ENCODE data around the gene ANO7. TPM values are rescaled to one million over a fixed set of nuclear protein-coding genes. Genes with fewer than 3 reads are reported as not detected.

Gene ANO7
- total RNA-seq, 1 experiment from 2014 or later: 0.19 TPM

DNA sequence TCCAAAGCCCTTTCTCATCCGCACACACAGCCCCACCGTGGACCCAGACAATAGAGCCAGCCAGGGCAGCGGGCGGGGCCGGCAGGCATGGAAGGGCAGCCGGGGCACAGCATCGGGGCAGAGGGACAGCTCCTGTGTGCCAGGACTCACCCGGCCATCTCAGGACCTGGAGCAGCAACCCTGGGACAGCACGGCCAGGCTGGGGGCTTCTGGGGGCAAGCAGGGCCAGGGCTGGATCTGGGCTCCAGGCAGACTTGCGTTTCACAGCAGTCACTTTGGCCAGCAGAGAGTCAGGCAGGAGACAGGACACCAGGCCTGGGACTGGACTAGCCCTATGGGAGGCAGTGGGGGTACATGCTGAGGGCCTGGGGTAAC, 15.5 kb downstream of the ANO7 start:
- Histone ChIP-seq H3K27me3 (ENCODE audit: low read length) (no peaks in the 10 kb centered on the region), H3K4me2 (ENCODE audit: low read depth, low read length, poor library complexity, severe bottlenecking) (no peak overlapping the region), H2AFZ (ENCODE audit: low read length) (no peak overlapping the region), H3K4me3 (ENCODE audit: low read length) (no peak overlapping the region), H3K36me3 (ENCODE audit: insufficient read depth, low read length) (no peaks in the 10 kb centered on the region), H3K9me2 (replicated peaks; ENCODE audit: insufficient read depth, low read length) (no peaks in the 10 kb centered on the region), H3K9ac (ENCODE audit: low read length) (no peak overlapping the region), H4K20me1 (ENCODE audit: insufficient read depth, low read depth, low read length) (no peaks in the 10 kb centered on the region), H3K4me1 (ENCODE audit: low read length) (no peaks in the 10 kb centered on the region), H3K79me2 (ENCODE audit: low read length) (no peaks in the 10 kb centered on the region), H3K9me3 (ENCODE audit: low read length) (no peaks in the 10 kb centered on the region), H3K27ac (ENCODE audit: low read length) (no peak overlapping the region)
- DNase-seq: no peak

GRCh38 chr2:241204490-241204889, 16.0 kb downstream of the ANO7 start:
- H4K20me1 ChIP-seq (ENCODE audit: insufficient read depth, low read depth, low read length): no peaks in the 10 kb centered on the region
- no peak for DNase-seq
- no peaks in the 10 kb centered on the region for H3K9me2 ChIP-seq (replicated peaks; ENCODE audit: insufficient read depth, low read length)
- no peak overlapping the region for H3K9ac ChIP-seq (ENCODE audit: low read length)
- no peaks in the 10 kb centered on the region for H3K9me3 ChIP-seq (ENCODE audit: low read length)
- no peaks in the 10 kb centered on the region for H3K36me3 ChIP-seq (ENCODE audit: insufficient read depth, low read length)
- no peak overlapping the region for H3K4me3 ChIP-seq (ENCODE audit: low read length)
- H2AFZ ChIP-seq (ENCODE audit: low read length): no peak overlapping the region
- H3K4me2 ChIP-seq (ENCODE audit: low read depth, low read length, poor library complexity, severe bottlenecking): no peak overlapping the region
- no peaks in the 10 kb centered on the region for H3K4me1 ChIP-seq (ENCODE audit: low read length)
- no peaks in the 10 kb centered on the region for H3K79me2 ChIP-seq (ENCODE audit: low read length)
- H3K27me3 ChIP-seq (ENCODE audit: low read length): no peaks in the 10 kb centered on the region
- no peak overlapping the region for H3K27ac ChIP-seq (ENCODE audit: low read length)

DNA sequence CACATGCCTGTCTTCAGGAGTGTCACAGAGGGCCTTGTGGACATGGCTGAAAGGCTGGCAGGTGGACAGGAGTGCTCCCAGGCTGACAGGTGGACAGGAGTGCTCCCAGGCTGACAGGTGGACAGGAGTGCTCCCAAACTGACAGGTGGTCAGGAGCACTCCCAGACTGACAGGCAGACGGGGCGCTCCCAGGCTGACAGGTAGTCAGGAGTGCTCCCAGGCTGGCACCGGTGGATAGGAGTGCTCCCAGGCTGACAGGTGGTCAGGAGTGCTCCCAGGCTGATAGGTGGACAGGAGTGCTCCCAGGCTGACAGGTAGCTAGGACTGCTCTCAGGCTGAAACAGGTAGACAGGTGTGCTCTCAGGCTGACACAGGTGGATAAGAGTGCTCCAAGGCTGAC, 16.6 kb downstream of the ANO7 start:
- Histone ChIP-seq H3K9ac (ENCODE audit: low read length) (no peak overlapping the region), H3K9me3 (ENCODE audit: low read length) (no peaks in the 10 kb centered on the region), H3K79me2 (ENCODE audit: low read length) (no peaks in the 10 kb centered on the region), H3K4me3 (ENCODE audit: low read length) (no peak overlapping the region), H3K4me1 (ENCODE audit: low read length) (no peaks in the 10 kb centered on the region), H3K27ac (ENCODE audit: low read length) (no peak overlapping the region), H2AFZ (ENCODE audit: low read length) (no peak overlapping the region), H3K36me3 (ENCODE audit: insufficient read depth, low read length) (no peaks in the 10 kb centered on the region), H4K20me1 (ENCODE audit: insufficient read depth, low read depth, low read length) (no peaks in the 10 kb centered on the region), H3K27me3 (ENCODE audit: low read length) (no peaks in the 10 kb centered on the region), H3K9me2 (replicated peaks; ENCODE audit: insufficient read depth, low read length) (no peaks in the 10 kb centered on the region), H3K4me2 (ENCODE audit: low read depth, low read length, poor library complexity, severe bottlenecking) (no peak overlapping the region)
- no peak for DNase-seq

- Histone ChIP-seq H3K9me3 (ENCODE audit: low read length) (no peaks in the 10 kb centered on the region), H3K4me1 (ENCODE audit: low read length) (no peaks in the 10 kb centered on the region), H3K4me3 (ENCODE audit: low read length) (no peak overlapping the region), H4K20me1 (ENCODE audit: insufficient read depth, low read depth, low read length) (no peaks in the 10 kb centered on the region), H3K9ac (ENCODE audit: low read length) (no peak overlapping the region), H3K9me2 (replicated peaks; ENCODE audit: insufficient read depth, low read length) (no peaks in the 10 kb centered on the region), H3K27me3 (ENCODE audit: low read length) (no peaks in the 10 kb centered on the region), H3K4me2 (ENCODE audit: low read depth, low read length, poor library complexity, severe bottlenecking) (no peak overlapping the region), H2AFZ (ENCODE audit: low read length) (no peak overlapping the region), H3K27ac (ENCODE audit: low read length) (no peak overlapping the region), H3K79me2 (ENCODE audit: low read length) (no peaks in the 10 kb centered on the region), H3K36me3 (ENCODE audit: insufficient read depth, low read length) (no peaks in the 10 kb centered on the region)
- no peak for DNase-seq
These were observed 18.7 kb downstream of the ANO7 start for GRCh38 chr2:241207151-241207550.

- Histone ChIP-seq H4K20me1 (ENCODE audit: insufficient read depth, low read depth, low read length) (no peaks in the 10 kb centered on the region), H3K9me3 (ENCODE audit: low read length) (no peaks in the 10 kb centered on the region), H3K79me2 (ENCODE audit: low read length) (no peaks in the 10 kb centered on the region), H3K9me2 (replicated peaks; ENCODE audit: insufficient read depth, low read length) (no peaks in the 10 kb centered on the region), H3K4me2 (ENCODE audit: low read depth, low read length, poor library complexity, severe bottlenecking) (no peak overlapping the region), H3K27ac (ENCODE audit: low read length) (no peak overlapping the region), H3K9ac (ENCODE audit: low read length) (no peak overlapping the region), H3K4me1 (ENCODE audit: low read length) (no peaks in the 10 kb centered on the region), H3K4me3 (ENCODE audit: low read length) (no peak overlapping the region), H2AFZ (ENCODE audit: low read length) (no peak overlapping the region), H3K27me3 (ENCODE audit: low read length) (no peaks in the 10 kb centered on the region), H3K36me3 (ENCODE audit: insufficient read depth, low read length) (no peaks in the 10 kb centered on the region)
- no peak for DNase-seq
These were observed 19.2 kb downstream of the ANO7 start for GRCh38 chr2:241207641-241208040.

- H3K4me2 ChIP-seq (ENCODE audit: low read depth, low read length, poor library complexity, severe bottlenecking): no peak overlapping the region
- no peak overlapping the region for H2AFZ ChIP-seq (ENCODE audit: low read length)
- H3K9me3 ChIP-seq (ENCODE audit: low read length): no peaks in the 10 kb centered on the region
- no peak overlapping the region for H3K9ac ChIP-seq (ENCODE audit: low read length)
- no peaks in the 10 kb centered on the region for H3K27me3 ChIP-seq (ENCODE audit: low read length)
- no peaks in the 10 kb centered on the region for H3K9me2 ChIP-seq (replicated peaks; ENCODE audit: insufficient read depth, low read length)
- no peak overlapping the region for H3K4me3 ChIP-seq (ENCODE audit: low read length)
- no peaks in the 10 kb centered on the region for H3K36me3 ChIP-seq (ENCODE audit: insufficient read depth, low read length)
- no peaks in the 10 kb centered on the region for H4K20me1 ChIP-seq (ENCODE audit: insufficient read depth, low read depth, low read length)
- no peak overlapping the region for H3K27ac ChIP-seq (ENCODE audit: low read length)
- no peaks in the 10 kb centered on the region for H3K79me2 ChIP-seq (ENCODE audit: low read length)
- no peaks in the 10 kb centered on the region for H3K4me1 ChIP-seq (ENCODE audit: low read length)
- DNase-seq: no peak
These were observed 19.6 kb downstream of the ANO7 start for GRCh38 chr2:241208058-241208457.

- DNase-seq: no peak
- Histone ChIP-seq H3K4me2 (ENCODE audit: low read depth, low read length, poor library complexity, severe bottlenecking) (no peak overlapping the region), H3K27me3 (ENCODE audit: low read length) (no peaks in the 10 kb centered on the region)
These were observed 20.8 kb downstream of the ANO7 start for GRCh38 chr2:241209271-241209670.

DNA sequence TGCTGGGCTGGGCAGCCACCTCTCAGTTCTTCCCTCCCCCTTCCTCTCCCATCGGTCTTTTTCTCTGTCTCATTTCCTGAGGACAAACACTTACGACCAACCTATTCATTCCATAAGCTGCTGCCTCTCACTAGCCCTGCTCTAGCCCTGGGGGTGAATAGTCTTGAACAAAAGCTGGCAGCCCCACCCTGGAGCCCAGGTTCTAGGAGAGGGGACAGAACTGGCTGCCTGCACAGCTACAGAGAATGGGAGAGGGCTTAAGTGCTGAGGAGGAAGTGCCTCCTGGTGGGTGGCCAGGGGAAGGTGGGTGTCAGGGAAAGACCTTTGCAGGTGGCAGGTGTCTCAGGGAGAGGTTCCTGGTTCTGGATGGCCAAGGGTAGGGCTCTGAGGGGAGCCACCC, 22.8 kb downstream of the ANO7 start:
- Histone ChIP-seq H3K36me3 (ENCODE audit: insufficient read depth, low read length) (no peaks in the 10 kb centered on the region), H3K27ac (ENCODE audit: low read length) (no peak overlapping the region), H3K9me3 (ENCODE audit: low read length) (no peaks in the 10 kb centered on the region), H2AFZ (ENCODE audit: low read length) (no peak overlapping the region), H4K20me1 (ENCODE audit: insufficient read depth, low read depth, low read length) (no peaks in the 10 kb centered on the region; the same call in 1 of the 2 replicates), H3K9me2 (replicated peaks; ENCODE audit: insufficient read depth, low read length) (no peaks in the 10 kb centered on the region), H3K79me2 (ENCODE audit: low read length) (no peaks in the 10 kb centered on the region), H3K4me3 (ENCODE audit: low read length) (no peak overlapping the region), H3K4me1 (ENCODE audit: low read length) (no peaks in the 10 kb centered on the region), H3K4me2 (ENCODE audit: low read depth, low read length, poor library complexity, severe bottlenecking) (no peak overlapping the region), H3K9ac (ENCODE audit: low read length) (no peak overlapping the region), H3K27me3 (ENCODE audit: low read length) (no peaks in the 10 kb centered on the region)
- peak; percentile 59 for DNase-seq

More at GRCh38 chr2:241209271-241209670, 20.8 kb downstream of the ANO7 start:
- Histone ChIP-seq H3K9ac (ENCODE audit: low read length) (no peak overlapping the region), H3K4me3 (ENCODE audit: low read length) (no peak overlapping the region), H3K36me3 (ENCODE audit: insufficient read depth, low read length) (no peaks in the 10 kb centered on the region), H3K79me2 (ENCODE audit: low read length) (no peaks in the 10 kb centered on the region), H3K9me3 (ENCODE audit: low read length) (no peaks in the 10 kb centered on the region), H4K20me1 (ENCODE audit: insufficient read depth, low read depth, low read length) (no peaks in the 10 kb centered on the region; the same call in 1 of the 2 replicates), H2AFZ (ENCODE audit: low read length) (no peak overlapping the region), H3K9me2 (replicated peaks; ENCODE audit: insufficient read depth, low read length) (no peaks in the 10 kb centered on the region), H3K4me1 (ENCODE audit: low read length) (no peaks in the 10 kb centered on the region), H3K27ac (ENCODE audit: low read length) (no peak overlapping the region)

- no peaks in the 10 kb centered on the region for H3K9me3 ChIP-seq (ENCODE audit: low read length)
- no peaks in the 10 kb centered on the region for H3K9me2 ChIP-seq (replicated peaks; ENCODE audit: insufficient read depth, low read length)
- no peaks in the 10 kb centered on the region for H3K36me3 ChIP-seq (ENCODE audit: insufficient read depth, low read length)
- no peaks in the 10 kb centered on the region; the same call in 1 of the 2 replicates for H4K20me1 ChIP-seq (ENCODE audit: insufficient read depth, low read depth, low read length)
- H3K4me1 ChIP-seq (ENCODE audit: low read length): peaks cover 3% of the 10 kb centered on the region; the same call in 1 of the 2 replicates
- no peak overlapping the region for H3K4me3 ChIP-seq (ENCODE audit: low read length)
- no peak overlapping the region for H2AFZ ChIP-seq (ENCODE audit: low read length)
- no peak overlapping the region for H3K27ac ChIP-seq (ENCODE audit: low read length)
- DNase-seq: no peak
- no peak overlapping the region for H3K4me2 ChIP-seq (ENCODE audit: low read depth, low read length, poor library complexity, severe bottlenecking)
- H3K79me2 ChIP-seq (ENCODE audit: low read length): no peaks in the 10 kb centered on the region
- H3K27me3 ChIP-seq (ENCODE audit: low read length): no peaks in the 10 kb centered on the region
- H3K9ac ChIP-seq (ENCODE audit: low read length): no peak overlapping the region
These were observed 24.6 kb downstream of the ANO7 start for GRCh38 chr2:241213041-241213440.

Data from Karpas-422 (cell line).